Psoas muscle (tissue), 8 donors: Measurements from ENCODE around the gene CDK2AP2. TPM values are rescaled to one million over a fixed set of nuclear protein-coding genes. Genes with fewer than 3 reads are reported as not detected.
A peak's percentile ranks its signal among the peaks of the same experiment; 100 is the strongest.

Experiments
- ATAC-seq, 4 donors: fragments of 200-7000 bp; cut with Tn5 transposase; one replicate each; pipeline ENCODE4 v1.9.1; 2020; ENCODE audit warnings: moderate library complexity in 3 of 4, mild to moderate bottlenecking in 2 of 4
- DNase-seq, 2 donors: peaks; one replicate each; pipeline ENCODE4 v3.0.0-alpha.2; 2020
- H3K27ac ChIP-seq: fragments of 200-600 bp; one replicate; pipeline ENCODE4 v1.8.0; 2022
- H3K27me3 ChIP-seq, 3 donors: fragments of 200-600 bp in 1 of 3; one replicate each; pipeline versions ENCODE4 v1.6.1 to v1.8.0; 2013 to 2022; ENCODE audit warnings: low read length in 2 of 3, mild to moderate bottlenecking in 2 of 3, moderate library complexity in 1 of 3; ENCODE audit not compliant: insufficient read depth in 3 of 3
- H3K36me3 ChIP-seq, 2 donors: fragments of 200-600 bp in 1 of 2; one replicate each; pipeline versions ENCODE4 v1.6.1 to v1.8.0; 2013 to 2022; ENCODE audit warnings: low read depth in 1 of 2, mild to moderate bottlenecking in 1 of 2, moderate library complexity in 1 of 2; ENCODE audit not compliant: insufficient read depth in 1 of 2
- H3K4me1 ChIP-seq: fragments of 200-600 bp; one replicate; pipeline ENCODE4 v1.8.0; 2022
- H3K4me3 ChIP-seq: fragments of 200-600 bp; one replicate; pipeline ENCODE4 v1.8.0; 2022; ENCODE audit warnings: mild to moderate bottlenecking
- H3K9me3 ChIP-seq: fragments of 200-600 bp; one replicate; pipeline ENCODE4 v1.8.0; 2022
- CTCF ChIP-seq: fragments of 200-600 bp; IDR thresholded peaks from one replicate; pipeline ENCODE4 v1.8.0; 2022; ENCODE audit warnings: antibody characterized with exemption
- WGBS, 3 donors: extraction: QIAGEN DNeasy Blood & Tissue Kit; methylation state at CpG; one replicate each; pipeline versions ENCODE4 v1.1.6 to v1.1.7; 2013; 5-methylcytosine and 5-hydroxymethylcytosine counted together
- intact Hi-C, 2 donors: fragments of 100-400 bp; cut with DNase I; formaldehyde crosslinking; loops; one replicate each; pipeline versions ENCODE4 v1.11.0 to v1.14.2; 2022
- polyA plus RNA-seq, 3 donors: library from polyadenylated mRNA; stranded (reverse); fragments of 200-250 nt; gene quantifications; one replicate each; pipeline ENCODE4 v1.2.3, GENCODE V29; 2013
- total RNA-seq, 4 donors: library from RNA; stranded (reverse); fragmentation: NEBNext Ultra II Directional in 2 of 4; extraction: Animal tissue kit (Norgen Biotek cat#: 25700) in 2 of 4; gene quantifications; one replicate each; pipeline versions ENCODE4 v1.2.1 to v1.2.4, GENCODE V29; 2021 to 2023
- donor health status: healthy with polysubstance abuse.
- donor health status: DM: no; HTN: no; CAD: no; lungs with moderate emphysema.
- donor health status: Bipolar disorder and iron deficiency.
- donor health status: healthy.
- donor health status: DM: yes; HTN: yes; CAD: no.
- donor health status: DM: no; HTN: no; CAD: no.
- donor health status: DM: no; HTN: no; CAD: no.
- donor health status: DM: yes; HTN: yes; CAD: no.

CDK2AP2 gene
- total and polyA plus RNA-seq, 7 donors = 16.3 to 72.3 (median 18.5) TPM

- TF ChIP-seq CTCF = no peak
- WGBS, 3 donors = 37 to 41% (median 37%) methylated on average over 33 of the region's 33 CpGs
- Histone ChIP-seq H3K27ac (peak overlapping the region; percentile 99), H3K9me3 (no peaks in the 10 kb centered on the region), H3K4me1 (peaks cover 27% of the 10 kb centered on the region), H3K4me3 (peak overlapping the region; percentile 90), H3K27me3 (peaks cover 0 to 11% (median 8%) of the 10 kb centered on the region in 3 donors), H3K36me3 (peaks cover 0 to 11% of the 10 kb centered on the region in 2 donors)
- intact Hi-C loops = loop anchor here (2.0 to 5.0 kb wide), 3 partner anchors 40 to 151 kb away; partner anchors contain the start of genes PPP1CA (in 1 of the 2) and TMEM134 (in 1 of the 2)
- DNase-seq (no peak), ATAC-seq (no peak)
These were observed 609 bp downstream of the CDK2AP2 start for GRCh38 chr11:67507242-67507863.

- Histone ChIP-seq H3K4me3 (peak overlapping the region; percentile 90), H3K9me3 (no peaks in the 10 kb centered on the region), H3K27me3 (peaks cover 0 to 11% (median 8%) of the 10 kb centered on the region in 3 donors), H3K36me3 (peaks cover 0 to 11% of the 10 kb centered on the region in 2 donors), H3K27ac (peak overlapping the region; percentile 99), H3K4me1 (peaks cover 27% of the 10 kb centered on the region)
- WGBS, 3 donors = 77 to 89% (median 81%) methylated on average over 16 of the region's 16 CpGs
- peak in 1 of 2 donors; percentile 65 for DNase-seq
- no peak for TF ChIP-seq CTCF
- intact Hi-C loops = loop anchor here (1.0 to 5.0 kb wide), 4 partner anchors 39 to 150 kb away; partner anchors contain the start of genes PPP1CA (in 2 of the 2) and TMEM134 (in 1 of the 2)
- no peak for ATAC-seq
These were observed 1.4 kb downstream of the CDK2AP2 start for GRCh38 chr11:67506426-67507051.

- intact Hi-C loops = loop anchor here (1.0 to 5.0 kb wide), 4 partner anchors 38 to 149 kb away; partner anchors contain the start of genes PPP1CA (in 2 of the 2) and TMEM134 (in 1 of the 2)
- ATAC-seq (peak; percentile 71 to 77 (median 73)), DNase-seq (peak; percentile 91 to 95)
- Histone ChIP-seq H3K27me3 (peaks cover 0 to 11% (median 8%) of the 10 kb centered on the region in 3 donors), H3K9me3 (no peaks in the 10 kb centered on the region), H3K4me3 (peak overlapping the region; percentile 90), H3K4me1 (peaks cover 27% of the 10 kb centered on the region), H3K36me3 (peaks cover 0 to 11% of the 10 kb centered on the region in 2 donors), H3K27ac (peak overlapping the region; percentile 99)
- TF ChIP-seq CTCF = peak; percentile 97
- WGBS, 3 donors = 8 to 9% (median 8%) methylated on average over 16 to 17 of the region's 17 CpGs
These were observed 2.2 kb downstream of the CDK2AP2 start for GRCh38 chr11:67505605-67506396.

GRCh38 chr11:67504950-67505581 lies 2.9 kb downstream of the CDK2AP2 start, which contains the start of gene PITPNM1:
PITPNM1 (minus strand) TSS chr11:67505363; CDS start chr11:67504180, 1,183 bp downstream.
- Histone ChIP-seq H3K27ac (peak within 1 kb of the TSS; percentile 99), H3K4me3 (peak within 1 kb of the TSS; percentile 90), H3K27me3 (peaks cover 0 to 11% (median 8%) of the 10 kb centered on the region in 3 donors), H3K4me1 (peaks cover 27% of the 10 kb centered on the region), H3K9me3 (no peaks in the 10 kb centered on the region), H3K36me3 (peaks cover 0 to 11% of the 10 kb centered on the region in 2 donors)
- TF ChIP-seq CTCF = no peak
- ATAC-seq = peak in 2 of 4 donors; percentile 8 to 11
- intact Hi-C loops = loop anchor here in 1 of 2 donors (5.0 kb wide), 1 partner anchor 38 kb away; the partner anchor contains the start of gene TMEM134
- DNase-seq = peak; percentile 79
- WGBS, 3 donors = 2 to 5% (median 3%) methylated on average over 52 to 58 of the region's 58 CpGs
